HG03565 (cell line): Measurements from ENCODE around the gene DLEC1.

ENCODE experiments used
- ATAC-seq: cut with Tn5 transposase; IDR thresholded peaks from one replicate; pipeline ENCODE4 v1.9.1; 2021; ENCODE audit warnings: mild to moderate bottlenecking, moderate library complexity; ENCODE audit not compliant: unreplicated experiment

DLEC1 gene

DNA sequence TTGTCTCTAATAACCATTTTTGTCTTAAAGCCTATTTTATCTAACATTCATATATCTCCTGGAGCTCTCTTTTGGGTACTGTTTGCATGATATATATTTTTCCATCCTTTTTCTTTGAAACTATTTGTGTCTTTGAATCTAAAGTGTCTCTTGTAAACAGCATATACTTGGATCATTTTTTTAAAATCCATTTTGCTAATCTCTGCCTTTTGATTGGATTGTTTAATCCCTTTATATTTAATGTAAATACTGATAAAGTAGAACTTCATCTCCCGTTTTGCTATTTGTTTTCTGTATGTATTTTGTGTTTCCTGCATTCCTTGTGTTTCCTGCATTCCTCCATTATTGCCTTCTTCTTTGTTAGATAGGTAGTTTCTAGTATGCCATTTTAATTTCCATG, 66.5 kb downstream of the DLEC1 start:
- ATAC-seq = no peak

DNA sequence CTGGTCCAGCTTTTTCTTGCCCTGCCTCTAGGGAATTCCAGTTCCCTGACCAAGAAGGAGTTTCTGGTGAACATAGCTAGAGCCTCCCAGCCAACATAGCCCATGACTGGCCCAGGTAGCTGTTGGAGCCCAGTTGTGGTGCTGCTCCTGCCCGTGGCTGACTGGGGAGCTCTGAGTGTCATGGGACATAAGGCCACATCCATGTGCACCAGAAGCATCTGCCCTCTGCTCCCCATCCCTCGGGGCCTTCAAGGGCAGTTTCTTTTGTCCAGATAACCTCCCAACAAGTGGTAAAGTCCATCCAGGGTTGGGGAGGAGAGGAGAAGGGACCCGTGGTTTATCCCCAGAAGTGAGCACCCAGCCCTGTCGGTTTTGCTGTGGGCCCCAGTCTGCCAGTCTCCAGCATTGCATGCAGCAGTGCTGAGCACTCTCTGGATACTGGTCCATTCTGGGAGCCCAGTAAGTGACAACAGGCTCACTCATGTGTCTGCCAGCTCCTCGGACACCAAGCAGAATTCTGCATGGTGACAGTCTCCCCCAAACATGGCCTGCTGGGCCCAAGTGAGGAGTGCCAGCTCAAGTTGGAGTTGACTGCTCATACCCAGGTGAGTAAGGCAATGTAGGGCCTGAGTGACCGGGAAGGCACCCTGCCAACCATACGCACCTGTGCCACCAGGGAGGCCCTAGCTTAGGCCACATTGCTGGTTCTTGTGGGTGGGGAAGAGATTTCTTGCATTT, 69.1 kb downstream of the DLEC1 start:
- ATAC-seq = no peak

DNA sequence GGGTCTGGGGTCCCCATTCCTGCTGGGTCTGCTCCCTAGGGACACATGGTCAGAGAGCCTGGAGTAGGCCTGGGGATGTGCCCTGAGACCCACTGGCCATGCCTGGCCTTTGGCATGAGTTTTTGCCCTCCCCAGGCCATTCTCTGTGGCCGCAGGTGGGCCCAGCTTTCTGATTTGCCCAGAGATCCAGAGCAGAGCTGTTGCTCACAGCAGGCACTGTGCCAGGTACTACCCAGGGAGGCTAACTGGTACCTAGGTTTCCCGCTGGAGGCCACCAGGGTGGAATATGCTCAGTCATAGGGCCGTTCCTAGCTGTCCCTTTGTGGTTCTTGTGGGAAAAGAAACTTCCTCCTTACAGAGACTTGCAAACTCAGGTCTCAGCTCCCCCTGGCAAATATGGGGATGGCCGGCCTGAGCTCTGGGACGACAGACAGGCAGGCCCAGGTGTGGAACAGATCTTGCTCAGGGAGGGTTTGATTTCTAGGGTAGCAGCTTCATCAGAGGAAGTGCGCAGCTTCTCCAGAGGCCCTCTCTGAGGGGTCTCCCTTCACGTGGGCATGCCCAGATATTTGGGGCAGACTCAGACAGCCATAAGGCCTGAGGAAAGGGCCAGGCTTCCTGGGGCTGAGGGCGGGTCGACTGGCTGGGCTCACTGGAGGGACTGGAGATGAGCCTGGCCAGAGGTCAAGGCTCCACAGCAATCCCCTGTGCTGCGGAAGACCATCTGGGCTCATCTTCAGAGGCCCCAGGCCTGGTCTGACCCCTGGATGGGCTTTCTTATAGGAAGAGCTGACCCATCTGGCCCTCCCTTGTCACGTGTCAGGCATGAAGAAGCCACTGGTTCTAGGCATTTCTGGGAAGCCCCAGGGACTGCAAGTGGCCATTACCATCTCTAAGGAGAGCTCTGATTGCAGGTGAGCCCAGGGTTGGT, 69.9 kb downstream of the DLEC1 start:
- ATAC-seq = no peak

- no peak for ATAC-seq
These were observed 70.7 kb downstream of the DLEC1 start for GRCh38 chr3:38109580-38110313.

DNA sequence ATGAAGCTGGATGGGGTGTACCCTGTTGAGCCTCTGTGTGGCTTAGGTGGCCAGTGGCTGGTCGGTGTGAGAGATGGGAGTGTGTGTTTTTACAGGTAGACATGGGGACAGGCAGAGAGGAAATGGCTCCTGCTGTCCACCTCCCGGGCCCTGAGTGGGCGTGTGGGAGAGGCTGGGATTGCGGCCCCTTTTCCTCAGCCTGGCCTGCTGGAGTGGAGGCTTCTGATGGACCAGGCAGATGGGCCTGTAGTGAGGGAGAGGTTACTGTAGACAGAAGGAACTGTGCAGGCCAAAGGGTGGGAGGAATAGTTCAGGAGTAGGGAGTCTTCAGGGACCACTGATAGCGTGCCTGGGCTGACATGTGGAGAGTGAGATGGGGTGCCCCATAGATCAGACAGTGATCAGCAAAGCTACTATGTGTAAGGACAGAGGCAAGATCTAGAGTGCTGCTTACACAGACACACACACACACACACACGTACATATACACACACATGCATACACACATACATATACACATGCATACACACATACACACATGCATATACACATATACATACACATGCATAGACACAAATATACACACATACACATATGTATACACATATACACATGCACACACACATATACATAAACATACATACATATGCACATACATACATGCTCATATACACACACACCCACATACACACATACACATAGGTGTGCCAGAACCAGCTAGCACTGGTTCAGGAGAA, 71.5 kb downstream of the DLEC1 start:
- no peak for ATAC-seq

DNA sequence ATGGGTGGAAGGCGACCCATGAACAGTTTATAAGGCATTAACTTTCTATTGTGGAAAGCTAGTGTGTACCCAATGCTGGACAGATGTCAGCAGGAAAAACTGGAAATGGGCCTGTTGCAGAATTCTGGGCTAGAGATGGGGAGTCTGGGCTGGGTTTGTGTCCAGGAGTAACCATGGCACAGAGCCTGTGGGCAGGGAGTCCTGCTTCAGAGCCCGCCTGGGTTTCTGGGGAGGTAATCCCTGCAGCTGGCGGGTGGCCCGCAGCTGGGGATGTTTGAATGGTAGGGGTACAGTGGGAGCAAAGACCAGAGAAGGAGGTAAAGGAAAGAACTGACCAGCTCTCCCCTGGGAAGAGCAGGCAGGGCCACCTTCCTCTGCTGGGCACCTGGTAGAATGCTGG, 72.2 kb downstream of the DLEC1 start:
- ATAC-seq = no peak

DNA sequence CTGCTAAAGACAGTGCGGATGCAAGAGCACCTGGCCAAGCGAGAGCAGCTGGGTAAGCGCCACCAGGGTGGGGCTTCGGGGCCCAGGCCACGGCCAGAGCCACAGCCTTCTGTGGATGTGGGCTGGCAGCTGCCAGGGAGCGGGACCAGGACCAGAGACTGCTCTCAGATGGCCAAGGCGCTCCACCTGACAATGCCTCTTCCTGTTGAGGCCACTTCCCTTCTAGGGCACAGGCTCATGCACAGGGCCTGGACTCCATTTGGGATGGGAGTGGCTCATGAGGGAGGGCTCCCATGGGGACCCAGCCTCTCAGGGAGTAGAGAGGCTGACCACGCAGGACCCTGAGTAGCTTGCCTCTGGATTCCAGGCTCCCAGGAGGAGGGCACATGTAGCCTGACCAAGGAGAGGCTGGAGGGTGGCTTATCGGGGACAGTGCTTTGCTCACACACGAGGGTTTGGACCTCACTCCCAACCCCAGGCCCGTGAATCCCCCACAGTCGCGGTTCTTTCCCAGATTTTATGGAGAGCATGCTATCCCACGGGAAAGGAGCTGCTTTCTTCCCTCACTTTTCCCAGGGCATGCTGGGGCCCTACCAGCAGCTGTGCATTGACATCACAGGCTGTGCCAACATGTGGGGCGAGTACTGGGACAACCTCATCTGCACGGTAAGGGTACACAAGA, 72.8 kb downstream of the DLEC1 start:
- ATAC-seq = no peak

DNA sequence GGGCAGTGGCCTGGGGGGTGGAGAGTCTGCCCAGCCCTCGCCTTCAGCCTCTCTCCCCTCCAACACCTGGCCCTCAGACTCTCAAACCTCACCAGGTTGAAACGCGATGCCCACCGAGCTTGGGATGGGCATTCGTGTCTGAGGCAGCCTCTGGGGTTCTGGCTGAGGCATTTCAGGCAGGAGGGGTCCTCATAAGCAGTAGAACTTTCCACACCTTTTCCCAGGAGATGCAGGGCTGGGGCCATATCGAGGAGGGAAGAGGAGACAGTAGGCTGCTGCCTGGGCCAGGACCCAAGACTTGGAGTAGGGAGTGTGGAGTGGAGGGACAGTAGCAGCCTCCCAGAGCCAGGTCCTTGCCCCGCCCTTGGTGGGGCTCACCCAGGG, 73.4 kb downstream of the DLEC1 start:
- ATAC-seq = no peak

- ATAC-seq = no peak
These were observed 75.3 kb downstream of the DLEC1 start for GRCh38 chr3:38114052-38114874.

- no peak for ATAC-seq
These were observed 76.1 kb downstream of the DLEC1 start for GRCh38 chr3:38114875-38115644.

DNA sequence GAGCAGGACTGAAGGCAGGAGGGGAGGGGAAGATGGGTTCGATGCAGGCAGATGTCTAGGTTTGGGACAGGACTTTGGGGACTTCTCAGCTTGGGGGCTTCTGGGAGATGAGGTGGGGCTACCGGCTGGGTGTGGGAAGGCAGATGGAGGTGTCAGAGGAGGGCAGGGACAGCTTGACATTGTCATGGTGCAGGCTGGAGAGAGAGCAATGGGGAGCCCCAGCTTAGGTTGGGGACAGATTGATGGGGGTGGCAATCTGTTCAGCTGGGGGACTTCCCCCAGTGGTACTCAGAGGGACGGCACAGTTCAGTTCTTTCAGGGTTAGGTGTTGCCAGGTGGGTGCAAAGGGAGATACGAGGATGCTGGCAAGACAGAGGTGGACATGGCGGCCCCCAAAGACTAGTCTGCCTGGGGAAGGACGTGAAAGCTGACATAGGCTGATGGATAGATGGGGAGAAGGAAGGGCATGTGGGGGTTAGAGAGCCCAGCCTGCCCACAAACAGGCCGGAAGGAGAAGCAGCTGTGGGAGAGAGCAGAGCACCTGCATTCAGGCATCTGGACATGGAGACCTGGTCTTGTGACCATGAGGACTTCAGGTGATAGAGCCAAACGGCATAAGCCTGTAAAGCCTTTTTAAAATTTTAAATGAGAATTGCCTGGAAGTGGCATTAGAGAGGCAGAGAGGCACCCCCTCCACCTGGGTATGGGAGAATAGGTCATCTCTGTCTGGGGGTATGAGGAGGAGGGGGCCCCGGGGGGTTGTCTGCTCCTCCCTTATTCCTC, 76.8 kb downstream of the DLEC1 start:
- ATAC-seq = no peak

GRCh38 chr3:38116471-38117162, 77.6 kb downstream of the DLEC1 start:
- no peak for ATAC-seq

GRCh38 chr3:38117163-38117716, 78.2 kb downstream of the DLEC1 start:
- no peak for ATAC-seq

- ATAC-seq = peak; percentile 74
These were observed 78.9 kb downstream of the DLEC1 start for GRCh38 chr3:38117748-38118420.

GRCh38 chr3:38118421-38119247, 79.6 kb downstream of the DLEC1 start:
- no peak for ATAC-seq

- no peak for ATAC-seq
These were observed 80.2 kb downstream of the DLEC1 start for GRCh38 chr3:38119248-38119544.
